H9 (cell line): ENCODE results near the gene DCAF7. TPM values are rescaled to one million over a fixed set of nuclear protein-coding genes. Genes with fewer than 3 reads are reported as not detected.

Source experiments
- DNase-seq: peaks from one replicate; pipeline ENCODE4 v3.0.0-alpha.2; 2017
- H2AFZ ChIP-seq: one replicate; pipeline ENCODE4 v1.6.1; 2013; ENCODE audit warnings: mild to moderate bottlenecking, low read length, control low read depth, moderate library complexity
- H2AK5ac ChIP-seq: 2 replicates; pipeline ENCODE4 v1.6.1; 2013; ENCODE audit warnings: low read length, control low read depth, mixed read lengths; ENCODE audit not compliant: insufficient read length
- H2BK120ac ChIP-seq: one replicate; pipeline ENCODE4 v1.6.1; 2013; ENCODE audit warnings: low read depth, mild to moderate bottlenecking, low read length, control low read depth, inconsistent platforms; ENCODE audit not compliant: poor library complexity, severe bottlenecking
- H2BK12ac ChIP-seq: 2 replicates; pipeline ENCODE4 v1.6.1; 2013; ENCODE audit warnings: low read length, control low read depth, mixed read lengths, low read depth; ENCODE audit not compliant: insufficient read length
- H2BK15ac ChIP-seq: 2 replicates; pipeline ENCODE4 v1.6.1; 2013; ENCODE audit warnings: low read depth, low read length, control low read depth
- H2BK20ac ChIP-seq: one replicate; pipeline ENCODE4 v1.6.1; 2013; ENCODE audit warnings: low read depth, mild to moderate bottlenecking, low read length, control low read depth, inconsistent platforms; ENCODE audit not compliant: poor library complexity, severe bottlenecking
- H2BK5ac ChIP-seq: 2 replicates; pipeline ENCODE4 v1.6.1; 2013; ENCODE audit warnings: low read length, control low read depth, mixed read lengths; ENCODE audit not compliant: insufficient read length
- H3K14ac ChIP-seq: 2 replicates; pipeline ENCODE4 v1.6.1; 2013; ENCODE audit warnings: low read length, control low read depth; ENCODE audit not compliant: insufficient read depth
- H3K18ac ChIP-seq: 2 replicates; pipeline ENCODE4 v1.6.1; 2013; ENCODE audit warnings: low read depth, mild to moderate bottlenecking, mixed read lengths, low read length, control low read depth; ENCODE audit not compliant: insufficient read length
- H3K23ac ChIP-seq: 2 replicates; pipeline ENCODE4 v1.6.1; 2013; ENCODE audit warnings: low read length, control low read depth, mixed read lengths, low read depth; ENCODE audit not compliant: insufficient read length
- H3K23me2 ChIP-seq: 2 replicates; pipeline ENCODE4 v1.6.1; 2013; ENCODE audit warnings: low read depth, mild to moderate bottlenecking, mixed read lengths, low read length, control low read depth; ENCODE audit not compliant: insufficient read length, poor library complexity, severe bottlenecking
- H3K27ac ChIP-seq: 2 replicates; pipeline ENCODE4 v1.5.1; 2013; ENCODE audit warnings: low read length, control low read depth, mixed read lengths, low read depth; ENCODE audit not compliant: insufficient read length
- H3K27me3 ChIP-seq: 2 replicates; pipeline ENCODE4 v1.6.1; 2013; ENCODE audit warnings: low read length, control low read depth, inconsistent platforms; ENCODE audit not compliant: insufficient read depth
- H3K4ac ChIP-seq: 2 replicates; pipeline ENCODE4 v1.6.1; 2013; ENCODE audit warnings: low read depth, mild to moderate bottlenecking, control low read depth, inconsistent platforms, low read length, moderate library complexity
- H3K4me1 ChIP-seq: 2 replicates; pipeline ENCODE4 v1.6.1; 2013; ENCODE audit warnings: low read length, control low read depth, inconsistent platforms; ENCODE audit not compliant: insufficient read depth
- H3K4me2 ChIP-seq: 2 replicates; pipeline ENCODE4 v1.6.1; 2013; ENCODE audit warnings: low read length, control low read depth, mixed read lengths; ENCODE audit not compliant: insufficient read length, insufficient read depth
- H3K56ac ChIP-seq: 2 replicates; pipeline ENCODE4 v1.6.1; 2013; ENCODE audit warnings: low read depth, mild to moderate bottlenecking, mixed read lengths, low read length, control low read depth; ENCODE audit not compliant: insufficient read length
- H3K79me1 ChIP-seq: 2 replicates; pipeline ENCODE4 v1.6.1; 2013; ENCODE audit warnings: low read depth, mild to moderate bottlenecking, moderate library complexity, low read length, control low read depth, inconsistent platforms; ENCODE audit not compliant: insufficient read depth, poor library complexity, severe bottlenecking
- H3K79me2 ChIP-seq: 2 replicates; pipeline ENCODE4 v1.6.1; 2013; ENCODE audit warnings: low read length, control low read depth, inconsistent platforms; ENCODE audit not compliant: insufficient read depth
- H3K9ac ChIP-seq: 2 replicates; pipeline ENCODE4 v1.6.1; 2013; ENCODE audit warnings: low read length, control low read depth, mixed read lengths; ENCODE audit not compliant: insufficient read length; ENCODE audit errors: extremely low read depth
- H3K9me3 ChIP-seq: one replicate; pipeline ENCODE4 v1.6.1; 2013; ENCODE audit warnings: low read depth, low read length, inconsistent platforms; ENCODE audit not compliant: control insufficient read depth
- H3T11ph ChIP-seq: one replicate; pipeline ENCODE4 v1.6.1; 2013; ENCODE audit warnings: mild to moderate bottlenecking, low read length, control low read depth, inconsistent platforms
- H4K20me1 ChIP-seq: one replicate; pipeline ENCODE4 v1.6.1; 2013; ENCODE audit not compliant: control insufficient read depth, insufficient read length, insufficient read depth
- H4K5ac ChIP-seq: 2 replicates; pipeline ENCODE4 v1.6.1; 2013; ENCODE audit warnings: low read depth, mild to moderate bottlenecking, mixed read lengths, low read length, control low read depth; ENCODE audit not compliant: insufficient read length
- H4K8ac ChIP-seq: replicated peaks from 2 replicates; pipeline ENCODE4 v1.6.1; 2013; ENCODE audit warnings: low read length, control low read depth, mixed read lengths, low read depth; ENCODE audit not compliant: insufficient read length
- H4K91ac ChIP-seq: 2 replicates; pipeline ENCODE4 v1.6.1; 2013; ENCODE audit warnings: low read depth, mild to moderate bottlenecking, moderate library complexity, mixed read lengths, low read length, control low read depth; ENCODE audit not compliant: insufficient read length
- H3K27ac Mint-ChIP-seq, 3 experiments: 2 replicates in 2 of 3; 3 replicates in 1 of 3; pipeline ENCODE4 v1.8.0; 2020 to 2021; ENCODE audit warnings: mixed read lengths in 3 of 3, mild to moderate bottlenecking in 1 of 3, moderate library complexity in 1 of 3
- H3K27me3 Mint-ChIP-seq: 2 replicates; pipeline ENCODE4 v1.8.0; 2021; ENCODE audit warnings: low read depth, mild to moderate bottlenecking, moderate library complexity, mixed read lengths
- H3K36me3 Mint-ChIP-seq, 3 experiments: 2 replicates in 2 of 3; 3 replicates in 1 of 3; pipeline ENCODE4 v1.8.0; 2020 to 2021; ENCODE audit warnings: low read depth in 3 of 3, mixed read lengths in 3 of 3; ENCODE audit not compliant: insufficient read depth in 1 of 3
- H3K4me1 Mint-ChIP-seq, 2 experiments: 2 replicates each; pipeline ENCODE4 v1.8.0; 2020; ENCODE audit warnings: mixed read lengths in 2 of 2
- H3K4me3 Mint-ChIP-seq, 2 experiments: 2 replicates in 1 of 2; 3 replicates in 1 of 2; pipeline ENCODE4 v1.8.0; 2020 to 2021; ENCODE audit warnings: mild to moderate bottlenecking in 2 of 2, mixed read lengths in 2 of 2, moderate library complexity in 1 of 2
- H3K9me3 Mint-ChIP-seq, 2 experiments: 2 replicates in 1 of 2; 3 replicates in 1 of 2; pipeline ENCODE4 v1.8.0; 2020; ENCODE audit warnings: mild to moderate bottlenecking in 2 of 2, mixed read lengths in 2 of 2, moderate library complexity in 1 of 2
- CTCF ChIP-seq: fragments of 200-600 bp; sonication (generic); conservative IDR thresholded peaks from 3 replicates; pipeline ENCODE4 v1.8.0; 2021; ENCODE audit warnings: antibody characterized with exemption, mild to moderate bottlenecking
- WGBS: extraction: QIAGEN DNeasy Blood & Tissue Kit; methylation state at CpG from one replicate; pipeline ENCODE4 v1.1.7; 2013; ENCODE audit warnings: missing lambda C conversion rate, low lambda C conversion rate, mixed read lengths; ENCODE audit not compliant: insufficient read length; ENCODE audit errors: extremely low coverage; 5-methylcytosine and 5-hydroxymethylcytosine counted together
- total RNA-seq: library from RNA; stranded (reverse); gene quantifications from 2 replicates; pipeline ENCODE4 v1.2.1, GENCODE V29; 2021

The DCAF7 gene
- total RNA-seq, 1 experiment from 2014 or later, result 86.2 TPM

GRCh38 chr17:63557416-63557815, 7.1 kb downstream of the DCAF7 start:
- Histone ChIP-seq H3K27ac (no peak overlapping the region), H4K91ac (no peak overlapping the region), H4K5ac (no peak overlapping the region), H3T11ph (no peak overlapping the region), H3K23ac (no peak overlapping the region), H2BK120ac (no peak overlapping the region), H2BK12ac (no peak overlapping the region), H4K8ac (no peak overlapping the region), H2BK15ac (no peak overlapping the region), H4K20me1 (no peaks in the 10 kb centered on the region), H3K56ac (no peak overlapping the region), H3K9ac (no peak overlapping the region), H3K79me1 (no peaks in the 10 kb centered on the region), H3K18ac (no peak overlapping the region), H3K79me2 (peaks cover 30% of the 10 kb centered on the region), H3K9me3 (no peaks in the 10 kb centered on the region), H2AK5ac (no peak overlapping the region), H3K14ac (no peak overlapping the region), H3K27me3 (no peaks in the 10 kb centered on the region), H2BK20ac (no peak overlapping the region), H2AFZ (no peak overlapping the region), H2BK5ac (no peak overlapping the region), H3K23me2 (no peaks in the 10 kb centered on the region), H3K4me2 (no peak overlapping the region), H3K4me1 (no peaks in the 10 kb centered on the region), H3K4ac (no peak overlapping the region)
- no peak for TF ChIP-seq CTCF
- Mint-ChIP-seq H3K4me3 (no peak overlapping the region), H3K4me1 (peaks cover 4 to 9% of the 10 kb centered on the region in 2 experiments; a peak in 3 of 4 replicates), H3K36me3 (peaks cover 8 to 21% (median 9%) of the 10 kb centered on the region in 3 experiments; a peak in 6 of 7 replicates), H3K9me3 (peaks cover 0 to 7% of the 10 kb centered on the region in 2 experiments; a peak in 1 of 5 replicates), H3K27ac (no peak overlapping the region; a peak in 1 of 7 replicates), H3K27me3 (no peaks in the 10 kb centered on the region)
- no peak for DNase-seq
- no CpG with 5 or more reads among the region's 2 CpGs for WGBS
